GM23338 (cell line): ENCODE measurements around the gene GRM2. TPM values are rescaled to one million over a fixed set of nuclear protein-coding genes. Genes with fewer than 3 reads are reported as not detected.

Source experiments
- ATAC-seq: fragments of 200-7000 bp; cut with Tn5 transposase; 3 replicates; pipeline ENCODE4 v1.9.1; 2020
- DNase-seq: peaks from one replicate; pipeline ENCODE4 v3.0.0-alpha.2; 2015; ENCODE audit warnings: low spot score
- H2AFZ ChIP-seq: fragments of 200-600 bp; sonication (generic); 2 replicates; pipeline ENCODE4 v1.8.0; 2016; ENCODE audit warnings: antibody characterized with exemption, mild to moderate bottlenecking, moderate library complexity
- H3F3A ChIP-seq: fragments of 200-600 bp; sonication (generic); replicated peaks from 2 replicates; pipeline ENCODE4 v1.8.0; 2017; ENCODE audit warnings: antibody characterized with exemption, mixed run types, low read depth
- H3K27ac ChIP-seq: fragments of 200-600 bp; sonication (generic); 2 replicates; pipeline ENCODE4 v1.6.1; 2016; ENCODE audit warnings: low read depth
- H3K27me3 ChIP-seq: fragments of 200-600 bp; sonication (generic); 2 replicates; pipeline ENCODE4 v1.8.0; 2016; ENCODE audit warnings: mild to moderate bottlenecking, mixed run types, moderate library complexity; ENCODE audit not compliant: insufficient read depth
- H3K36me3 ChIP-seq: fragments of 200-600 bp; sonication (generic); 2 replicates; pipeline ENCODE4 v1.8.0; 2016; ENCODE audit warnings: mild to moderate bottlenecking; ENCODE audit not compliant: insufficient read depth
- H3K4me1 ChIP-seq: fragments of 200-600 bp; sonication (generic); 2 replicates; pipeline ENCODE4 v1.8.0; 2016; ENCODE audit warnings: mild to moderate bottlenecking, moderate library complexity; ENCODE audit not compliant: insufficient read depth
- H3K4me2 ChIP-seq: fragments of 200-600 bp; sonication (generic); 2 replicates; pipeline ENCODE4 v1.7.1; 2017; ENCODE audit warnings: mixed run types
- H3K4me3 ChIP-seq: fragments of 200-600 bp; sonication (generic); 2 replicates; pipeline ENCODE4 v1.6.1; 2016; ENCODE audit warnings: mixed run types
- H3K79me2 ChIP-seq: fragments of 200-600 bp; sonication (generic); replicated peaks from 2 replicates; pipeline ENCODE4 v1.8.0; 2017; ENCODE audit warnings: mild to moderate bottlenecking; ENCODE audit not compliant: insufficient read depth
- H3K9me2 ChIP-seq: fragments of 200-600 bp; sonication (generic); 2 replicates; pipeline ENCODE4 v1.8.0; 2017; ENCODE audit not compliant: insufficient read depth
- H4K20me1 ChIP-seq: fragments of 200-600 bp; sonication (generic); replicated peaks from 2 replicates; pipeline ENCODE4 v1.8.0; 2017; ENCODE audit warnings: mild to moderate bottlenecking; ENCODE audit not compliant: insufficient read depth
- H3K27ac Mint-ChIP-seq: 2 replicates; pipeline ENCODE4 v1.8.0; 2020; ENCODE audit warnings: inconsistent platforms, mild to moderate bottlenecking, moderate library complexity, mixed read lengths
- H3K27me3 Mint-ChIP-seq: 3 replicates; pipeline ENCODE4 v1.8.0; 2022; ENCODE audit warnings: low read depth, mild to moderate bottlenecking, moderate library complexity, mixed read lengths, inconsistent platforms; ENCODE audit not compliant: insufficient read depth, poor library complexity
- H3K36me3 Mint-ChIP-seq: 3 replicates; pipeline ENCODE4 v1.8.0; 2021; ENCODE audit warnings: low read depth, mild to moderate bottlenecking, inconsistent platforms, moderate library complexity, mixed read lengths
- H3K4me1 Mint-ChIP-seq: 3 replicates; pipeline ENCODE4 v1.8.0; 2020; ENCODE audit warnings: mild to moderate bottlenecking, inconsistent platforms, mixed read lengths
- H3K4me3 Mint-ChIP-seq: 3 replicates; pipeline ENCODE4 v1.8.0; 2021; ENCODE audit warnings: moderate library complexity, mild to moderate bottlenecking, inconsistent platforms, mixed read lengths
- H3K9me3 Mint-ChIP-seq: 3 replicates; pipeline ENCODE4 v1.8.0; 2020; ENCODE audit warnings: moderate library complexity, mild to moderate bottlenecking, inconsistent platforms, mixed read lengths
- CREB1 ChIP-seq: fragments of 250-450 bp; sonication (Bioruptor Pico); IDR thresholded peaks from 2 replicates; pipeline ENCODE4 v1.5.0; 2020; ENCODE audit warnings: low read depth, mild to moderate bottlenecking, moderate library complexity
- EZH2 ChIP-seq: fragments of 200-600 bp; sonication (generic); IDR thresholded peaks from one replicate; pipeline ENCODE4 v1.8.0; 2017; ENCODE audit warnings: antibody characterized with exemption, mild to moderate bottlenecking, low read depth; ENCODE audit not compliant: unreplicated experiment
- EZH2phosphoT487 ChIP-seq: fragments of 200-600 bp; sonication (generic); IDR thresholded peaks from one replicate; pipeline ENCODE4 v1.8.1; 2018; ENCODE audit warnings: antibody characterized with exemption; ENCODE audit not compliant: unreplicated experiment
- JUNB ChIP-seq: IDR thresholded peaks from one replicate; pipeline ENCODE4 v1.6.1; 2016; ENCODE audit warnings: antibody characterized with exemption; ENCODE audit not compliant: unreplicated experiment
- NANOG ChIP-seq: IDR thresholded peaks from 2 replicates; pipeline ENCODE4 v1.6.1; 2016; ENCODE audit warnings: antibody characterized with exemption, borderline replicate concordance
- POLR2AphosphoS5 ChIP-seq: IDR thresholded peaks from 2 replicates; pipeline ENCODE4 v1.6.1; 2016; ENCODE audit warnings: antibody characterized with exemption, low read depth
- REST ChIP-seq: IDR thresholded peaks from one replicate; pipeline ENCODE4 v1.6.1; 2018; ENCODE audit warnings: antibody characterized with exemption; ENCODE audit not compliant: unreplicated experiment
- STAT1 ChIP-seq: IDR thresholded peaks from one replicate; pipeline ENCODE4 v1.6.1; 2016; ENCODE audit warnings: antibody characterized with exemption; ENCODE audit not compliant: unreplicated experiment
- ZNF114 ChIP-seq: fragments of 250-450 bp; sonication (Bioruptor Pico); IDR thresholded peaks from 2 replicates; pipeline ENCODE4 v1.5.0; 2020; ENCODE audit warnings: mild to moderate bottlenecking, moderate library complexity
- ZNF331 ChIP-seq: fragments of 250-450 bp; sonication (Bioruptor Pico); IDR thresholded peaks from 2 replicates; pipeline ENCODE4 v1.5.0; 2020; ENCODE audit warnings: low read depth, mild to moderate bottlenecking, moderate library complexity
- polyA plus RNA-seq: library from polyadenylated mRNA; unstranded; fragments of >200 nt; fragmentation: Nextera tagmentation; extraction: Ambion mirVana; gene quantifications from 2 replicates; pipeline ENCODE4 v1.2.1, GENCODE V29; 2016
- total RNA-seq: library from RNA; depleted of rRNA; stranded (reverse); fragments of >200 nt; shearing (Covaris generic); gene quantifications from 2 replicates; pipeline ENCODE4 v1.2.3, GENCODE V29; 2014
- TF ChIP-seq, protein P1 (sequence below): IDR thresholded peaks from 2 replicates; pipeline ENCODE4 v1.6.1; 2016; ENCODE audit warnings: antibody characterized with exemption
- TF ChIP-seq, protein P2 (sequence below): fragments of 250-450 bp; sonication (Bioruptor Pico); IDR thresholded peaks from 2 replicates; pipeline ENCODE4 v1.5.0; 2020; ENCODE audit warnings: mild to moderate bottlenecking, moderate library complexity
- TF ChIP-seq, protein P3 (sequence below), 2 experiments: fragments of 200-600 bp in 1 of 2; sonication (generic) in 1 of 2; conservative IDR thresholded peaks; 2 replicates each; pipeline versions ENCODE4 v1.5.1 to v1.6.1; 2016 to 2017; ENCODE audit warnings: antibody characterized with exemption in 2 of 2, low read depth in 2 of 2, mild to moderate bottlenecking in 2 of 2, moderate library complexity in 1 of 2

GRM2 gene
- total and polyA plus RNA-seq, 2 experiments from 2014 or later = 2.1 to 5.1 TPM

DNA sequence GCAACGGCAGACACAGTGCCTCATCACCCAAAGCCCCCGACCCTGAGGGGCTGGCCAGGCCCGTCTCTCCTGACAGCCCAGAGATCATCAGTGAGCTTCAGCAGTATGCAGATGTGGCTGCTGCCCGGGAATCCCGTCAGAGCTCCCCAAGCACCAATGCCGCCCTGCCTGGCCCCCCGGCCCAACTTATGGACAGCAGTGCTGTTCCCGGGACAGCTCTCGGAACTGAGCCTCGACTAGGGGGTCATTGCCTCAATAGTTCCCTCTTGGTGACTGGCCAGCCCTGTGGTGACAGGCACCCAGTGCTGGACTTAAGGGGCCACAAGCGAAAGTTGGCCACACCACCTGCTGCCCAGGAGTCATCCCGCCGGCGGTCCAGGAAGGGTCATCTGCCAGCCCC, 44.4 kb upstream of the GRM2 start:
- no peak for ATAC-seq
- peaks cover 2% of the 10 kb centered on the region for H3K4me1 Mint-ChIP-seq
- H3K9me2 ChIP-seq = no peaks in the 10 kb centered on the region
- peaks cover 3% of the 10 kb centered on the region for H3K27me3 Mint-ChIP-seq
- no peaks in the 10 kb centered on the region for H3K4me1 ChIP-seq
- H3K36me3 ChIP-seq = peaks cover 24% of the 10 kb centered on the region
- H3K27ac ChIP-seq = no peak overlapping the region
- H3K27ac Mint-ChIP-seq = no peak overlapping the region
- H3F3A ChIP-seq = no peaks in the 10 kb centered on the region
- H3K9me3 Mint-ChIP-seq = no peaks in the 10 kb centered on the region
- H3K79me2 ChIP-seq = no peaks in the 10 kb centered on the region
- no peak overlapping the region for H3K4me2 ChIP-seq
- DNase-seq = no peak
- H3K4me3 Mint-ChIP-seq = no peak overlapping the region
- H3K36me3 Mint-ChIP-seq = peaks cover 56% of the 10 kb centered on the region
- no peak for TF ChIP-seq REST
- TF ChIP-seq, protein P1, sequence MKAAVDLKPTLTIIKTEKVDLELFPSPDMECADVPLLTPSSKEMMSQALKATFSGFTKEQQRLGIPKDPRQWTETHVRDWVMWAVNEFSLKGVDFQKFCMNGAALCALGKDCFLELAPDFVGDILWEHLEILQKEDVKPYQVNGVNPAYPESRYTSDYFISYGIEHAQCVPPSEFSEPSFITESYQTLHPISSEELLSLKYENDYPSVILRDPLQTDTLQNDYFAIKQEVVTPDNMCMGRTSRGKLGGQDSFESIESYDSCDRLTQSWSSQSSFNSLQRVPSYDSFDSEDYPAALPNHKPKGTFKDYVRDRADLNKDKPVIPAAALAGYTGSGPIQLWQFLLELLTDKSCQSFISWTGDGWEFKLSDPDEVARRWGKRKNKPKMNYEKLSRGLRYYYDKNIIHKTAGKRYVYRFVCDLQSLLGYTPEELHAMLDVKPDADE = no peak
- TF ChIP-seq ZNF331 (CRISPR knock-in tag) = no peak
- TF ChIP-seq ZNF114 (CRISPR knock-in tag) = no peak
- no peak for TF ChIP-seq STAT1
- TF ChIP-seq, protein P2, sequence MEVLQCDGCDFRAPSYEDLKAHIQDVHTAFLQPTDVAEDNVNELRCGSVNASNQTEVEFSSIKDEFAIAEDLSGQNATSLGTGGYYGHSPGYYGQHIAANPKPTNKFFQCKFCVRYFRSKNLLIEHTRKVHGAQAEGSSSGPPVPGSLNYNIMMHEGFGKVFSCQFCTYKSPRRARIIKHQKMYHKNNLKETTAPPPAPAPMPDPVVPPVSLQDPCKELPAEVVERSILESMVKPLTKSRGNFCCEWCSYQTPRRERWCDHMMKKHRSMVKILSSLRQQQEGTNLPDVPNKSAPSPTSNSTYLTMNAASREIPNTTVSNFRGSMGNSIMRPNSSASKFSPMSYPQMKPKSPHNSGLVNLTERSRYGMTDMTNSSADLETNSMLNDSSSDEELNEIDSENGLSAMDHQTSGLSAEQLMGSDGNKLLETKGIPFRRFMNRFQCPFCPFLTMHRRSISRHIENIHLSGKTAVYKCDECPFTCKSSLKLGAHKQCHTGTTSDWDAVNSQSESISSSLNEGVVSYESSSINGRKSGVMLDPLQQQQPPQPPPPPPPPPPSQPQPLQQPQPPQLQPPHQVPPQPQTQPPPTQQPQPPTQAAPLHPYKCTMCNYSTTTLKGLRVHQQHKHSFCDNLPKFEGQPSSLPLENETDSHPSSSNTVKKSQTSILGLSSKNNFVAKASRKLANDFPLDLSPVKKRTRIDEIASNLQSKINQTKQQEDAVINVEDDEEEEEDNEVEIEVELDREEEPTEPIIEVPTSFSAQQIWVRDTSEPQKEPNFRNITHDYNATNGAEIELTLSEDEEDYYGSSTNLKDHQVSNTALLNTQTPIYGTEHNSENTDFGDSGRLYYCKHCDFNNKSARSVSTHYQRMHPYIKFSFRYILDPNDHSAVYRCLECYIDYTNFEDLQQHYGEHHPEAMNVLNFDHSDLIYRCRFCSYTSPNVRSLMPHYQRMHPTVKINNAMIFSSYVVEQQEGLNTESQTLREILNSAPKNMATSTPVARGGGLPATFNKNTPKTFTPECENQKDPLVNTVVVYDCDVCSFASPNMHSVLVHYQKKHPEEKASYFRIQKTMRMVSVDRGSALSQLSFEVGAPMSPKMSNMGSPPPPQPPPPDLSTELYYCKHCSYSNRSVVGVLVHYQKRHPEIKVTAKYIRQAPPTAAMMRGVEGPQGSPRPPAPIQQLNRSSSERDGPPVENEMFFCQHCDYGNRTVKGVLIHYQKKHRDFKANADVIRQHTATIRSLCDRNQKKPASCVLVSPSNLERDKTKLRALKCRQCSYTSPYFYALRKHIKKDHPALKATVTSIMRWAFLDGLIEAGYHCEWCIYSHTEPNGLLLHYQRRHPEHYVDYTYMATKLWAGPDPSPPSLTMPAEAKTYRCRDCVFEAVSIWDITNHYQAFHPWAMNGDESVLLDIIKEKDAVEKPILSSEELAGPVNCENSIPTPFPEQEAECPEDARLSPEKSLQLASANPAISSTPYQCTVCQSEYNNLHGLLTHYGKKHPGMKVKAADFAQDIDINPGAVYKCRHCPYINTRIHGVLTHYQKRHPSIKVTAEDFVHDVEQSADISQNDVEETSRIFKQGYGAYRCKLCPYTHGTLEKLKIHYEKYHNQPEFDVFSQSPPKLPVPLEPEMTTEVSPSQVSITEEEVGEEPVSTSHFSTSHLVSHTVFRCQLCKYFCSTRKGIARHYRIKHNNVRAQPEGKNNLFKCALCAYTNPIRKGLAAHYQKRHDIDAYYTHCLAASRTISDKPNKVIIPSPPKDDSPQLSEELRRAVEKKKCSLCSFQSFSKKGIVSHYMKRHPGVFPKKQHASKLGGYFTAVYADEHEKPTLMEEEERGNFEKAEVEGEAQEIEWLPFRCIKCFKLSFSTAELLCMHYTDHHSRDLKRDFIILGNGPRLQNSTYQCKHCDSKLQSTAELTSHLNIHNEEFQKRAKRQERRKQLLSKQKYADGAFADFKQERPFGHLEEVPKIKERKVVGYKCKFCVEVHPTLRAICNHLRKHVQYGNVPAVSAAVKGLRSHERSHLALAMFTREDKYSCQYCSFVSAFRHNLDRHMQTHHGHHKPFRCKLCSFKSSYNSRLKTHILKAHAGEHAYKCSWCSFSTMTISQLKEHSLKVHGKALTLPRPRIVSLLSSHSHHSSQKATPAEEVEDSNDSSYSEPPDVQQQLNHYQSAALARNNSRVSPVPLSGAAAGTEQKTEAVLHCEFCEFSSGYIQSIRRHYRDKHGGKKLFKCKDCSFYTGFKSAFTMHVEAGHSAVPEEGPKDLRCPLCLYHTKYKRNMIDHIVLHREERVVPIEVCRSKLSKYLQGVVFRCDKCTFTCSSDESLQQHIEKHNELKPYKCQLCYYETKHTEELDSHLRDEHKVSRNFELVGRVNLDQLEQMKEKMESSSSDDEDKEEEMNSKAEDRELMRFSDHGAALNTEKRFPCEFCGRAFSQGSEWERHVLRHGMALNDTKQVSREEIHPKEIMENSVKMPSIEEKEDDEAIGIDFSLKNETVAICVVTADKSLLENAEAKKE (CRISPR knock-in tag) = no peak
- TF ChIP-seq EZH2 = no peak
- no peak for TF ChIP-seq JUNB
- TF ChIP-seq CREB1 (CRISPR knock-in tag) = no peak
- no peak for TF ChIP-seq EZH2phosphoT487
- TF ChIP-seq, protein P3, sequence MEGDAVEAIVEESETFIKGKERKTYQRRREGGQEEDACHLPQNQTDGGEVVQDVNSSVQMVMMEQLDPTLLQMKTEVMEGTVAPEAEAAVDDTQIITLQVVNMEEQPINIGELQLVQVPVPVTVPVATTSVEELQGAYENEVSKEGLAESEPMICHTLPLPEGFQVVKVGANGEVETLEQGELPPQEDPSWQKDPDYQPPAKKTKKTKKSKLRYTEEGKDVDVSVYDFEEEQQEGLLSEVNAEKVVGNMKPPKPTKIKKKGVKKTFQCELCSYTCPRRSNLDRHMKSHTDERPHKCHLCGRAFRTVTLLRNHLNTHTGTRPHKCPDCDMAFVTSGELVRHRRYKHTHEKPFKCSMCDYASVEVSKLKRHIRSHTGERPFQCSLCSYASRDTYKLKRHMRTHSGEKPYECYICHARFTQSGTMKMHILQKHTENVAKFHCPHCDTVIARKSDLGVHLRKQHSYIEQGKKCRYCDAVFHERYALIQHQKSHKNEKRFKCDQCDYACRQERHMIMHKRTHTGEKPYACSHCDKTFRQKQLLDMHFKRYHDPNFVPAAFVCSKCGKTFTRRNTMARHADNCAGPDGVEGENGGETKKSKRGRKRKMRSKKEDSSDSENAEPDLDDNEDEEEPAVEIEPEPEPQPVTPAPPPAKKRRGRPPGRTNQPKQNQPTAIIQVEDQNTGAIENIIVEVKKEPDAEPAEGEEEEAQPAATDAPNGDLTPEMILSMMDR (conservative IDR thresholded peaks at IDR 0.05; ENCODE audit: low read depth in 2 of 2) = no peak
- TF ChIP-seq NANOG = no peak
- no peak for TF ChIP-seq POLR2AphosphoS5
- no peak overlapping the region for H3K4me3 ChIP-seq
- H4K20me1 ChIP-seq = no peaks in the 10 kb centered on the region; the same call in 1 of the 2 replicates
- H3K27me3 ChIP-seq = no peaks in the 10 kb centered on the region
- H2AFZ ChIP-seq = no peak overlapping the region
